ENCODE results near the gene ANKRD40CL. TPM values are rescaled to one million over a fixed set of nuclear protein-coding genes. Genes with fewer than 3 reads are reported as not detected.
"Not testable (repeated sequence)": the region's sequence is repeated elsewhere in the genome, so short reads cannot be mapped to it uniquely, and the experiment has no call there.

The ANKRD40CL gene
- polyA plus RNA-seq, 1 donor (not counting 4 experiments of a cell fraction or from before 2014, with no cell fraction given): not detected

DNA sequence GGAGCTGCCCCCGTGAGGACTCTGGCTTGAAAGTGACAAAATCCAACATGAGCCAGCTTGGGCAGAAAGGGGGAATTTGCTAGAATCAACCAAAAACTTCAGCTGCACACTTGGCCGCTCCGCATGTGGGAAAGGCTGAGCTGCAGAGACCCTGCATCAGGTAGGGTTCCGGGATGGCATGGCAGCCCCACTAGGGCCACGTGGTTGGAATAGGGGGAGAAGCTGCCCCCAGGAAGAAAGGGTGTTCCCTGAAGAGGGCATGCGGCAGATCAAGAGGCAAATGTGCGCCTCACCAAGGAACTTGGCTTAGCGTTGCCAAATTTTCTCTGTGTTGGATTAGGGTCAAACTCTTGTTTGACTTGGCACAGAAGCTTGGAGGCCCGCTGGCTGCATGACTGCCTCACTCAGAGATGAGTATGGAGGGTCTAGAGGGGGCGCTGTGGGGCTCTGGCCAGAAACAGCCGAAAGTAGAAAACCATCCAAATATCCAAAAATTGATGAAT is 38.9 kb upstream of the ANKRD40CL start:
- Histone ChIP-seq H3K9me1 (ENCODE audit: control insufficient read depth, extremely low read depth, insufficient read depth, low read length) (no peaks in the 10 kb centered on the region), H3K4me1 (ENCODE audit: control insufficient read depth, extremely low read depth, insufficient read depth, low read length) (peaks cover 18% of the 10 kb centered on the region), H4K20me1 (ENCODE audit: control insufficient read depth, extremely low read depth, insufficient read depth, low read length) (no peaks in the 10 kb centered on the region), H2AFZ (ENCODE audit: control insufficient read depth, low read length) (peak overlapping the region; percentile 11), H3K79me2 (ENCODE audit: control insufficient read depth, insufficient read depth, low read length) (no peaks in the 10 kb centered on the region), H3K9ac (ENCODE audit: control insufficient read depth, extremely low read depth, insufficient read depth, low read length) (no peak overlapping the region), H3K4me3 (ENCODE audit: control insufficient read depth in 2 of 3, extremely low read depth in 1 of 3, insufficient read depth in 2 of 3, low read depth in 1 of 3, low read length in 3 of 3) (no peak overlapping the region), H3K27me3 (ENCODE audit: control insufficient read depth, extremely low read depth, insufficient read depth, low read length) (no peaks in the 10 kb centered on the region), H3K4me2 (ENCODE audit: control insufficient read depth, extremely low read depth, insufficient read depth, low read depth, low read length) (no peak overlapping the region), H3K36me3 (ENCODE audit: control insufficient read depth in 2 of 2, extremely low read depth in 1 of 2, insufficient read depth in 2 of 2, low read length in 2 of 2) (no peaks in the 10 kb centered on the region), H3K27ac (ENCODE audit: control insufficient read depth, insufficient read depth, low read length) (no peak overlapping the region), H3K9me3 (ENCODE audit: control insufficient read depth, low read depth, low read length) (no peaks in the 10 kb centered on the region)
- DNase-seq (ENCODE audit: low read depth, low spot score): no peak
- FAIRE-seq: no peak
- TF ChIP-seq, protein P1, sequence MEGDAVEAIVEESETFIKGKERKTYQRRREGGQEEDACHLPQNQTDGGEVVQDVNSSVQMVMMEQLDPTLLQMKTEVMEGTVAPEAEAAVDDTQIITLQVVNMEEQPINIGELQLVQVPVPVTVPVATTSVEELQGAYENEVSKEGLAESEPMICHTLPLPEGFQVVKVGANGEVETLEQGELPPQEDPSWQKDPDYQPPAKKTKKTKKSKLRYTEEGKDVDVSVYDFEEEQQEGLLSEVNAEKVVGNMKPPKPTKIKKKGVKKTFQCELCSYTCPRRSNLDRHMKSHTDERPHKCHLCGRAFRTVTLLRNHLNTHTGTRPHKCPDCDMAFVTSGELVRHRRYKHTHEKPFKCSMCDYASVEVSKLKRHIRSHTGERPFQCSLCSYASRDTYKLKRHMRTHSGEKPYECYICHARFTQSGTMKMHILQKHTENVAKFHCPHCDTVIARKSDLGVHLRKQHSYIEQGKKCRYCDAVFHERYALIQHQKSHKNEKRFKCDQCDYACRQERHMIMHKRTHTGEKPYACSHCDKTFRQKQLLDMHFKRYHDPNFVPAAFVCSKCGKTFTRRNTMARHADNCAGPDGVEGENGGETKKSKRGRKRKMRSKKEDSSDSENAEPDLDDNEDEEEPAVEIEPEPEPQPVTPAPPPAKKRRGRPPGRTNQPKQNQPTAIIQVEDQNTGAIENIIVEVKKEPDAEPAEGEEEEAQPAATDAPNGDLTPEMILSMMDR (optimal IDR thresholded peaks at IDR 0.05 in 1 of 3, IDR thresholded peaks at IDR 0.05 in 1 of 3, conservative IDR thresholded peaks at IDR 0.05 in 1 of 3; ENCODE audit: extremely low read depth in 1 of 3, insufficient read depth in 2 of 3, low read length in 3 of 3): peak in 1 of 3 experiments; percentile 9
- TF ChIP-seq EZH2 (IDR thresholded peaks at IDR 0.05; ENCODE audit: low read length): no peak
- dilution Hi-C loops (cut with MboI; ENCODE audit: extremely low pct_ligation_motif_present, low sequenced_read_pairs): no loop called here

DNA sequence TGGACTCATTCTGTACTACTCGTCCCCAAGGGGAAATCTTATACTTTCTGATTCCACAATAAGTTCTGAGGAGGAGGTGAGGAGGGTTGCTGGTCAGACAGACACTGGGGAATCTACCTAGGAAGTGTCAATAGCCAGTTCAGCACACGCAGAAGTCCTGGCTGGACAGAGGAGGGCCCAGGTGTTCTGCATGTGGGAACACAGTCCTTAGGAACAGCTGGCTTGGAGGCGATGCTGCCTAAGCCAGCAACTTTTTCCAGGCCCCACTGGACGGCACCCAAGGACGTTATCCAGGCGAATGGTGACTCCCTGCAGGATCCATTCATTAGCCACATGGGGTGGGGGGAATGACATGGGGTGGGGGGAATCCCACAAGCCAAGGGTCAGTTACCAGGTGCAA is 38.2 kb upstream of the ANKRD40CL start:
- no peak for FAIRE-seq
- H3K9me1 ChIP-seq (ENCODE audit: control insufficient read depth, extremely low read depth, insufficient read depth, low read length): no peaks in the 10 kb centered on the region
- H2AFZ ChIP-seq (ENCODE audit: control insufficient read depth, low read length): no peak overlapping the region
- dilution Hi-C loops (cut with MboI; ENCODE audit: extremely low pct_ligation_motif_present, low sequenced_read_pairs): no loop called here
- no peak overlapping the region for H3K9ac ChIP-seq (ENCODE audit: control insufficient read depth, extremely low read depth, insufficient read depth, low read length)
- H3K4me1 ChIP-seq (ENCODE audit: control insufficient read depth, extremely low read depth, insufficient read depth, low read length): peaks cover 25% of the 10 kb centered on the region
- no peak overlapping the region for H3K27ac ChIP-seq (ENCODE audit: control insufficient read depth, insufficient read depth, low read length)
- no peak for TF ChIP-seq EZH2 (IDR thresholded peaks at IDR 0.05; ENCODE audit: low read length)
- TF ChIP-seq, protein P1 (optimal IDR thresholded peaks at IDR 0.05 in 1 of 3, IDR thresholded peaks at IDR 0.05 in 1 of 3, conservative IDR thresholded peaks at IDR 0.05 in 1 of 3; ENCODE audit: extremely low read depth in 1 of 3, insufficient read depth in 2 of 3, low read length in 3 of 3): no peak
- H3K36me3 ChIP-seq (ENCODE audit: control insufficient read depth in 2 of 2, extremely low read depth in 1 of 2, insufficient read depth in 2 of 2, low read length in 2 of 2): no peaks in the 10 kb centered on the region
- H3K4me3 ChIP-seq (ENCODE audit: control insufficient read depth in 2 of 3, extremely low read depth in 1 of 3, insufficient read depth in 2 of 3, low read depth in 1 of 3, low read length in 3 of 3): no peak overlapping the region
- H3K79me2 ChIP-seq (ENCODE audit: control insufficient read depth, insufficient read depth, low read length): no peaks in the 10 kb centered on the region
- H3K4me2 ChIP-seq (ENCODE audit: control insufficient read depth, extremely low read depth, insufficient read depth, low read depth, low read length): no peak overlapping the region
- H4K20me1 ChIP-seq (ENCODE audit: control insufficient read depth, extremely low read depth, insufficient read depth, low read length): no peaks in the 10 kb centered on the region
- no peaks in the 10 kb centered on the region for H3K27me3 ChIP-seq (ENCODE audit: control insufficient read depth, extremely low read depth, insufficient read depth, low read length)
- H3K9me3 ChIP-seq (ENCODE audit: control insufficient read depth, low read depth, low read length): no peaks in the 10 kb centered on the region
- DNase-seq (ENCODE audit: low read depth, low spot score): no peak

DNA sequence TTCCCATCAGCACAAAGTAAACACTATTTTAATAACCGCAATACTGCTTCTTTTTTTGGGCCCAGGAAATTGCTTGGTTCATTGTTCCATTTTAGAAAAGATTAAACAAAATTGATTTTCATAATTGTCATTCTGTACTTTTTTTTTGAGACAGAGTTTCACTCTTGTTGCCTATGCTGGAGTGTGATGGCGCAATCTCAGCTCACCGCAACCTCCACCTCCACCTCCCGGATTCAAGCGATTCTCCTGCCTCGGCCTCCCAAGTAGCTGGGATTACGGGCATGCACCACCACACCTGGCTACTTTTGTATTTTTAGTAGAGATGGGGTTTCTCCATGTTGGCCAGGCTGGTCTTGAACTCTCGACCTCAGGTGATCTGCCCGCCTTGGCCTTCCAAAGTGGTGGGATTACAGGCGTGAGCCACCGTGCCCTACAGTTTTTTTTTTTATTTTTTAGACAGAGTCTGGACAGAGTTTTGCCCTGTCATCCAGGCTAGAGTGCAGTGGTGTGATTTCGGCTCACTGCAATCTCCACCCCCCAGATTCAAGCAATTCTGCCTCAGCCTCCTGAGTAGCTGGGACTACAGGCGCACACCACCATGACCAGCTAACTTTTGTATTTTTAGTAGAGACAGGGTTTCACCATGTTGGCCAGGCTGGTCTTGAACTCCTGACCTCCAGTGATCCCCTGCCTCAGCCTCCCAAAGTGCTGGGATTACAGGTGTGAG is 37.6 kb upstream of the ANKRD40CL start:
- DNase-seq (ENCODE audit: low read depth, low spot score); H3K79me2 ChIP-seq (ENCODE audit: control insufficient read depth, insufficient read depth, low read length); H4K20me1 ChIP-seq (ENCODE audit: control insufficient read depth, extremely low read depth, insufficient read depth, low read length); H2AFZ ChIP-seq (ENCODE audit: control insufficient read depth, low read length); H3K27ac ChIP-seq (ENCODE audit: control insufficient read depth, insufficient read depth, low read length); H3K9me3 ChIP-seq (ENCODE audit: control insufficient read depth, low read depth, low read length); H3K9me1 ChIP-seq (ENCODE audit: control insufficient read depth, extremely low read depth, insufficient read depth, low read length); H3K4me2 ChIP-seq (ENCODE audit: control insufficient read depth, extremely low read depth, insufficient read depth, low read depth, low read length); H3K9ac ChIP-seq (ENCODE audit: control insufficient read depth, extremely low read depth, insufficient read depth, low read length); H3K36me3 ChIP-seq (ENCODE audit: control insufficient read depth in 2 of 2, extremely low read depth in 1 of 2, insufficient read depth in 2 of 2, low read length in 2 of 2); H3K4me3 ChIP-seq (ENCODE audit: control insufficient read depth in 2 of 3, extremely low read depth in 1 of 3, insufficient read depth in 2 of 3, low read depth in 1 of 3, low read length in 3 of 3); H3K27me3 ChIP-seq (ENCODE audit: control insufficient read depth, extremely low read depth, insufficient read depth, low read length); dilution Hi-C loops (cut with MboI; ENCODE audit: extremely low pct_ligation_motif_present, low sequenced_read_pairs): not testable (repeated sequence)
- H3K4me1 ChIP-seq (ENCODE audit: control insufficient read depth, extremely low read depth, insufficient read depth, low read length): peaks cover 31% of the 10 kb centered on the region
- peak; percentile 5 for FAIRE-seq
